DMS114 treated with DMSO at 0.1 percent for 48 hours (cell line): ENCODE data around the gene CEP295NL.
"Not testable (repeated sequence)": the region's sequence is repeated elsewhere in the genome, so short reads cannot be mapped to it uniquely, and the experiment has no call there.

Experiments used
- DNase-seq: peaks from one replicate; lab custom pipeline; 2025; ENCODE audit not compliant: unreplicated experiment; lab: John Stamatoyannopoulos, UW

Gene CEP295NL

GRCh38 chr17:78933025-78933958, 30.3 kb upstream of the CEP295NL start:
- no peak for DNase-seq

- DNase-seq: no peak
Observed at GRCh38 chr17:78929908-78930775, 27.1 kb upstream of the CEP295NL start.

- DNase-seq: peak; percentile 58
Observed at GRCh38 chr17:78925662-78926555, 22.9 kb upstream of the CEP295NL start.

- peak; percentile 53 for DNase-seq
Observed at GRCh38 chr17:78925234-78925633, 22.2 kb upstream of the CEP295NL start, which contains the start of gene TIMP2. Gene TIMP2 (minus strand): TSS chr17:78925387. CDS start chr17:78925088, 299 bp downstream.

- DNase-seq: no peak
Observed at GRCh38 chr17:78924481-78925151, 21.6 kb upstream of the CEP295NL start.

GRCh38 chr17:78923660-78924453, 20.9 kb upstream of the CEP295NL start:
- DNase-seq: peak; percentile 13

- DNase-seq: no peak
Observed at GRCh38 chr17:78922816-78923498, 20.0 kb upstream of the CEP295NL start.

- no peak for DNase-seq
Observed at GRCh38 chr17:78921437-78921971, 18.5 kb upstream of the CEP295NL start.

- DNase-seq: no peak
Observed at GRCh38 chr17:78920528-78920927, 17.5 kb upstream of the CEP295NL start.

GRCh38 chr17:78919861-78920450, 17.0 kb upstream of the CEP295NL start:
- no peak for DNase-seq

- DNase-seq: no peak
Observed at GRCh38 chr17:78918979-78919378, 16.0 kb upstream of the CEP295NL start.

GRCh38 chr17:78917451-78918275, 14.7 kb upstream of the CEP295NL start:
- DNase-seq: no peak

- DNase-seq: no peak
Observed at GRCh38 chr17:78915872-78916632, 13.1 kb upstream of the CEP295NL start.

- DNase-seq: no peak
Observed at GRCh38 chr17:78913115-78913514, 10.1 kb upstream of the CEP295NL start.

GRCh38 chr17:78912082-78912481, 9.1 kb upstream of the CEP295NL start:
- no peak for DNase-seq

- DNase-seq: not testable (repeated sequence)
Observed at GRCh38 chr17:78911543-78911942, 8.5 kb upstream of the CEP295NL start.
